BLaER1 (cell line): Measurements from ENCODE around the gene SHC3.
A peak's percentile ranks its signal among the peaks of the same experiment; 100 is the strongest.

Source experiments
- H3K27ac ChIP-seq: shearing (Covaris generic); formaldehyde crosslinking; 2 replicates; pipeline ENCODE4 v1.8.1; 2022
- H3K27me3 ChIP-seq: shearing (Covaris generic); formaldehyde crosslinking; 2 replicates; pipeline ENCODE4 v1.8.1; 2022
- H3K36me3 ChIP-seq: shearing (Covaris generic); formaldehyde crosslinking; 2 replicates; pipeline ENCODE4 v1.8.1; 2022
- H3K4me1 ChIP-seq: shearing (Covaris generic); formaldehyde crosslinking; 2 replicates; pipeline ENCODE4 v1.8.1; 2022
- H3K4me2 ChIP-seq: shearing (Covaris generic); formaldehyde crosslinking; 2 replicates; pipeline ENCODE4 v1.8.1; 2022
- H3K4me3 ChIP-seq: shearing (Covaris generic); formaldehyde crosslinking; 2 replicates; pipeline ENCODE4 v1.8.1; 2022
- H3K9ac ChIP-seq: shearing (Covaris generic); formaldehyde crosslinking; 2 replicates; pipeline ENCODE4 v1.8.1; 2022
- H3K9me3 ChIP-seq: shearing (Covaris generic); formaldehyde crosslinking; 2 replicates; pipeline ENCODE4 v1.8.1; 2022
- H4K20me1 ChIP-seq: shearing (Covaris generic); formaldehyde crosslinking; 2 replicates; pipeline ENCODE4 v1.8.1; 2022
- Cebpa-rat ChIP-seq: shearing (Covaris generic); IDR thresholded peaks from 2 replicates; pipeline ENCODE4 v1.8.1; 2022

Gene SHC3

GRCh38 chr9:89187950-89188349 lies 9.3 kb upstream of the SHC3 start:
- Histone ChIP-seq H3K4me3 (no peak overlapping the region), H3K27me3 (no peaks in the 10 kb centered on the region), H4K20me1 (no peaks in the 10 kb centered on the region), H3K36me3 (no peaks in the 10 kb centered on the region), H3K9me3 (no peaks in the 10 kb centered on the region), H3K4me1 (no peaks in the 10 kb centered on the region), H3K9ac (no peak overlapping the region), H3K4me2 (no peak overlapping the region), H3K27ac (no peak overlapping the region)
- no peak for TF ChIP-seq Cebpa-rat

GRCh38 chr9:89187541-89187940 lies 8.9 kb upstream of the SHC3 start:
- no peaks in the 10 kb centered on the region for H3K4me1 ChIP-seq
- TF ChIP-seq Cebpa-rat: no peak
- no peaks in the 10 kb centered on the region for H3K9me3 ChIP-seq
- H3K36me3 ChIP-seq: no peaks in the 10 kb centered on the region
- H3K4me2 ChIP-seq: no peak overlapping the region
- H3K9ac ChIP-seq: no peak overlapping the region
- H3K27ac ChIP-seq: no peak overlapping the region
- no peaks in the 10 kb centered on the region for H3K27me3 ChIP-seq
- H3K4me3 ChIP-seq: no peak overlapping the region
- H4K20me1 ChIP-seq: no peaks in the 10 kb centered on the region

GRCh38 chr9:89186960-89187359 lies 8.3 kb upstream of the SHC3 start:
- Histone ChIP-seq H4K20me1 (no peaks in the 10 kb centered on the region), H3K4me1 (no peaks in the 10 kb centered on the region), H3K4me2 (no peak overlapping the region), H3K9me3 (no peaks in the 10 kb centered on the region), H3K4me3 (no peak overlapping the region), H3K27me3 (no peaks in the 10 kb centered on the region), H3K27ac (no peak overlapping the region), H3K36me3 (no peaks in the 10 kb centered on the region), H3K9ac (no peak overlapping the region)
- no peak for TF ChIP-seq Cebpa-rat

- H3K4me2 ChIP-seq: no peak overlapping the region
- no peak overlapping the region for H3K9ac ChIP-seq
- TF ChIP-seq Cebpa-rat: no peak
- no peaks in the 10 kb centered on the region for H3K9me3 ChIP-seq
- no peak overlapping the region for H3K27ac ChIP-seq
- no peaks in the 10 kb centered on the region for H3K27me3 ChIP-seq
- no peaks in the 10 kb centered on the region for H3K4me1 ChIP-seq
- H3K4me3 ChIP-seq: no peak overlapping the region
- no peaks in the 10 kb centered on the region for H3K36me3 ChIP-seq
- H4K20me1 ChIP-seq: no peaks in the 10 kb centered on the region
Observed at GRCh38 chr9:89185980-89186379, 7.4 kb upstream of the SHC3 start.

- H4K20me1 ChIP-seq: no peaks in the 10 kb centered on the region
- H3K27me3 ChIP-seq: no peaks in the 10 kb centered on the region; the same call in 1 of the 2 replicates
- no peak overlapping the region for H3K4me2 ChIP-seq
- TF ChIP-seq Cebpa-rat: no peak
- no peaks in the 10 kb centered on the region for H3K36me3 ChIP-seq
- peaks cover 14% of the 10 kb centered on the region for H3K4me1 ChIP-seq
- no peak overlapping the region for H3K4me3 ChIP-seq
- H3K9ac ChIP-seq: no peak overlapping the region
- no peak overlapping the region for H3K27ac ChIP-seq
- no peaks in the 10 kb centered on the region for H3K9me3 ChIP-seq
Observed at GRCh38 chr9:89183146-89183545, 4.5 kb upstream of the SHC3 start.

- Histone ChIP-seq H3K36me3 (no peaks in the 10 kb centered on the region), H3K27me3 (peaks cover 3% of the 10 kb centered on the region), H3K9me3 (no peaks in the 10 kb centered on the region; the same call in 1 of the 2 replicates), H3K27ac (no peak overlapping the region), H3K4me1 (peaks cover 14% of the 10 kb centered on the region), H3K9ac (no peak overlapping the region), H3K4me3 (no peak overlapping the region), H3K4me2 (no peak overlapping the region), H4K20me1 (no peaks in the 10 kb centered on the region)
- no peak for TF ChIP-seq Cebpa-rat
Observed at GRCh38 chr9:89182369-89182768, 3.8 kb upstream of the SHC3 start.

GRCh38 chr9:89179895-89180734 lies 1.5 kb upstream of the SHC3 start:
- H3K4me2 ChIP-seq: peak overlapping the region; percentile 53
- H3K9me3 ChIP-seq: no peaks in the 10 kb centered on the region; the same call in 1 of the 2 replicates
- no peaks in the 10 kb centered on the region for H3K36me3 ChIP-seq
- peak overlapping the region; percentile 44 for H3K4me3 ChIP-seq
- peaks cover 14% of the 10 kb centered on the region for H3K4me1 ChIP-seq
- H3K27ac ChIP-seq: no peak overlapping the region
- H3K27me3 ChIP-seq: peaks cover 10% of the 10 kb centered on the region
- peak overlapping the region; percentile 3; the same call in 1 of the 2 replicates for H3K9ac ChIP-seq
- H4K20me1 ChIP-seq: no peaks in the 10 kb centered on the region
- TF ChIP-seq Cebpa-rat: peak; percentile 77

GRCh38 chr9:89179540-89179894 lies 899 bp upstream of the SHC3 start:
- H3K4me1 ChIP-seq: peaks cover 14% of the 10 kb centered on the region
- no peaks in the 10 kb centered on the region; the same call in 1 of the 2 replicates for H3K9me3 ChIP-seq
- H3K4me2 ChIP-seq: peak overlapping the region; percentile 53
- no peak overlapping the region for H3K27ac ChIP-seq
- TF ChIP-seq Cebpa-rat: no peak
- H3K4me3 ChIP-seq: peak overlapping the region; percentile 44
- H3K36me3 ChIP-seq: no peaks in the 10 kb centered on the region
- H4K20me1 ChIP-seq: no peaks in the 10 kb centered on the region
- peaks cover 10% of the 10 kb centered on the region for H3K27me3 ChIP-seq
- H3K9ac ChIP-seq: peak overlapping the region; percentile 3; the same call in 1 of the 2 replicates

- no peaks in the 10 kb centered on the region; the same call in 1 of the 2 replicates for H3K9me3 ChIP-seq
- H3K9ac ChIP-seq: no peak overlapping the region
- H4K20me1 ChIP-seq: no peaks in the 10 kb centered on the region
- no peaks in the 10 kb centered on the region for H3K36me3 ChIP-seq
- H3K27ac ChIP-seq: no peak overlapping the region
- H3K4me2 ChIP-seq: peak overlapping the region; percentile 53
- peaks cover 10% of the 10 kb centered on the region for H3K27me3 ChIP-seq
- H3K4me3 ChIP-seq: no peak overlapping the region
- no peak for TF ChIP-seq Cebpa-rat
- H3K4me1 ChIP-seq: peaks cover 14% of the 10 kb centered on the region
Observed at GRCh38 chr9:89178830-89179539, 367 bp upstream of the SHC3 start.
